MCF 10A (cell line): ENCODE results near the gene SPATA16. TPM values are rescaled to one million over a fixed set of nuclear protein-coding genes. Genes with fewer than 3 reads are reported as not detected.
"Not testable (repeated sequence)": the region's sequence is repeated elsewhere in the genome, so short reads cannot be mapped to it uniquely, and the experiment has no call there.

Source experiments
- Bru-seq: library from RNA; stranded (reverse); fragments of 400-500 nt; gene quantifications from one replicate; lab custom pipeline; 2021; lab: Mats Ljungman, UMichigan
- BruChase-seq, 2 experiments: library from RNA; stranded (reverse); fragments of 400-500 nt; gene quantifications; one replicate each; lab custom pipeline; 2021; lab: Mats Ljungman, UMichigan
- BruUV-seq: library from RNA; stranded (reverse); fragments of 400-500 nt; replicated peaks from 2 replicates; lab custom pipeline; 2021; lab: Mats Ljungman, UMichigan
- CTCF ChIA-PET: fragments of 300-600 bp; sonication (Branson Sonifier 250); formaldehyde crosslinking; extraction: SDS; loops from one replicate; lab custom pipeline; 2021; ENCODE audit warnings: antibody characterized with exemption, inconsistent platforms; lab: Yijun Ruan, JAX
- POLR2A ChIA-PET: fragments of 300-600, 350-650 bp; sonication (Branson Sonifier 250); formaldehyde crosslinking; extraction: SDS; loops from one replicate; lab custom pipeline; 2020; ENCODE audit warnings: antibody characterized with exemption, inconsistent platforms; lab: Yijun Ruan, JAX
- DNase-seq: peaks from one replicate; pipeline ENCODE4 v3.0.0-alpha.2; 2018; ENCODE audit not compliant: unreplicated experiment
- H3K27ac Mint-ChIP-seq: one replicate; pipeline ENCODE4 v1.8.0; 2022; ENCODE audit warnings: mild to moderate bottlenecking, low read depth, mixed read lengths; ENCODE audit not compliant: unreplicated experiment
- H3K27me3 Mint-ChIP-seq: one replicate; pipeline ENCODE4 v1.8.0; 2022; ENCODE audit warnings: mixed read lengths; ENCODE audit not compliant: insufficient read depth, unreplicated experiment
- H3K36me3 Mint-ChIP-seq: one replicate; pipeline ENCODE4 v1.8.0; 2022; ENCODE audit warnings: mild to moderate bottlenecking, moderate library complexity, mixed read lengths; ENCODE audit not compliant: insufficient read depth, unreplicated experiment
- H3K4me1 Mint-ChIP-seq: one replicate; pipeline ENCODE4 v1.8.0; 2022; ENCODE audit warnings: mixed read lengths; ENCODE audit not compliant: insufficient read depth, unreplicated experiment
- H3K4me3 Mint-ChIP-seq: one replicate; pipeline ENCODE4 v1.8.0; 2022; ENCODE audit warnings: mild to moderate bottlenecking, moderate library complexity, mixed read lengths; ENCODE audit not compliant: unreplicated experiment
- H3K9me3 Mint-ChIP-seq: one replicate; pipeline ENCODE4 v1.8.0; 2022; ENCODE audit warnings: mixed read lengths; ENCODE audit not compliant: unreplicated experiment
- intact Hi-C: fragments of 100-400 bp; cut with micrococcal nuclease; formaldehyde crosslinking; loops from 2 replicates; pipeline ENCODE4 v1.14.1; 2022
- long read RNA-seq: library from polyadenylated mRNA; stranded (forward); transcript quantifications from one replicate; pipeline ENCODE4 v2.0.0, GENCODE V29; 2022
- total RNA-seq: library from RNA; stranded (reverse); gene quantifications from 2 replicates; pipeline ENCODE4 v1.2.3, GENCODE V29; 2022
- TF ChIP-seq, protein P1 (sequence below): fragments of 200-600 bp; IDR thresholded peaks from one replicate; pipeline ENCODE4 v1.8.0; 2022; ENCODE audit warnings: antibody characterized with exemption, mild to moderate bottlenecking; ENCODE audit not compliant: unreplicated experiment

The SPATA16 gene, protein sequence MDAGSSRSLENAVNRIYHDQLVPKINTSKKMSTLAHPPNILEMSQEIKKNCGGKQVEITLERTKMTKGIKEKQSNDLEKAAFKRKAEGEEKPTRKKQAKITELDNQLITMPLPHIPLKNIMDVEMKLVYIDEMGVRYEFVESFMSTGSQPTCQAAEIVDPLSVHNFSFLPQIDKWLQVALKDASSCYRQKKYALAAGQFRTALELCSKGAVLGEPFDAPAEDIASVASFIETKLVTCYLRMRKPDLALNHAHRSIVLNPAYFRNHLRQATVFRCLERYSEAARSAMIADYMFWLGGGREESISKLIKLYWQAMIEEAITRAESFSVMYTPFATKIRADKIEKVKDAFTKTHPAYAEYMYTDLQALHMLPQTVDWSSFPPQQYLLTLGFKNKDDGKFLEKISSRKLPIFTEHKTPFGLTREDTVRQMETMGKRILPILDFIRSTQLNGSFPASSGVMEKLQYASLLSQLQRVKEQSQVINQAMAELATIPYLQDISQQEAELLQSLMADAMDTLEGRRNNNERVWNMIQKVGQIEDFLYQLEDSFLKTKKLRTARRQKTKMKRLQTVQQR
- total RNA-seq (not detected in 2 replicates), Bru-seq, nascent RNA (not detected), BruChase-seq, experiment 1, labeled RNA remaining after a 6-hour chase (not detected), BruChase-seq, experiment 2, labeled RNA remaining after a 2-hour chase (percentile 0 among the genes with signal in this experiment)
- long read RNA-seq: 0 reads

DNA sequence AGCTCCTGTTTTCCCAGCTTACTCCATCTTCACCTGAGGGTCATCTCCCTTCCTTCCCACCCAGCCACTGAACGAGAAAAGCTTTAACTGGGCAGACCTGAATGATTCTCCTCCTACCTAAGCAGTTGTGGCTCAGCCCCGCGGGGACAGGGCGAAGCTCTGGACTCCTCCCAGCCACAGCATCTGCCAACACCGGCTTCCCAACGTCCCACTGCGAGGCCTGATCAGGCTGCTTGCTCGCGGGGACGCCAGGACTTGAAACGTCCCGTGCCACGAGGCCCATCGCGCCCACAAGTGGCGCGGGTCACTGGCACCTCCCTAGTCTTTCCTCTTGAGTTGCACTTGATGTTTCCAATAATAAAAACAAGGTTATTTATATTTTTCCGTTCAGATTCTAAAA is at the start of gene SPATA16:
SPATA16 (minus strand) TSS at position 250 of the 400 bp plus-strand sequence. CDS start 23,504 bp downstream, outside the sequence.
- BruUV-seq: no TSS peak
- CTCF ChIA-PET: interaction anchor here (0.6 to 0.7 kb wide), 2 partner anchors 9 to 80 kb away, joined by 3 read pairs; no protein-coding TSS in a partner anchor
- DNase-seq: no peak
- Mint-ChIP-seq H3K27me3 (peaks cover 90% of the 10 kb centered on the region), H3K9me3 (no peaks in the 10 kb centered on the region), H3K27ac (no peak within 1 kb of the TSS), H3K36me3 (no peaks in the 10 kb centered on the region), H3K4me3 (no peak within 1 kb of the TSS), H3K4me1 (no peaks in the 10 kb centered on the region)
- TF ChIP-seq, protein P1, sequence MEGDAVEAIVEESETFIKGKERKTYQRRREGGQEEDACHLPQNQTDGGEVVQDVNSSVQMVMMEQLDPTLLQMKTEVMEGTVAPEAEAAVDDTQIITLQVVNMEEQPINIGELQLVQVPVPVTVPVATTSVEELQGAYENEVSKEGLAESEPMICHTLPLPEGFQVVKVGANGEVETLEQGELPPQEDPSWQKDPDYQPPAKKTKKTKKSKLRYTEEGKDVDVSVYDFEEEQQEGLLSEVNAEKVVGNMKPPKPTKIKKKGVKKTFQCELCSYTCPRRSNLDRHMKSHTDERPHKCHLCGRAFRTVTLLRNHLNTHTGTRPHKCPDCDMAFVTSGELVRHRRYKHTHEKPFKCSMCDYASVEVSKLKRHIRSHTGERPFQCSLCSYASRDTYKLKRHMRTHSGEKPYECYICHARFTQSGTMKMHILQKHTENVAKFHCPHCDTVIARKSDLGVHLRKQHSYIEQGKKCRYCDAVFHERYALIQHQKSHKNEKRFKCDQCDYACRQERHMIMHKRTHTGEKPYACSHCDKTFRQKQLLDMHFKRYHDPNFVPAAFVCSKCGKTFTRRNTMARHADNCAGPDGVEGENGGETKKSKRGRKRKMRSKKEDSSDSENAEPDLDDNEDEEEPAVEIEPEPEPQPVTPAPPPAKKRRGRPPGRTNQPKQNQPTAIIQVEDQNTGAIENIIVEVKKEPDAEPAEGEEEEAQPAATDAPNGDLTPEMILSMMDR: no peak
- intact Hi-C loops: no loop called here
- POLR2A ChIA-PET: no interaction called here

DNA sequence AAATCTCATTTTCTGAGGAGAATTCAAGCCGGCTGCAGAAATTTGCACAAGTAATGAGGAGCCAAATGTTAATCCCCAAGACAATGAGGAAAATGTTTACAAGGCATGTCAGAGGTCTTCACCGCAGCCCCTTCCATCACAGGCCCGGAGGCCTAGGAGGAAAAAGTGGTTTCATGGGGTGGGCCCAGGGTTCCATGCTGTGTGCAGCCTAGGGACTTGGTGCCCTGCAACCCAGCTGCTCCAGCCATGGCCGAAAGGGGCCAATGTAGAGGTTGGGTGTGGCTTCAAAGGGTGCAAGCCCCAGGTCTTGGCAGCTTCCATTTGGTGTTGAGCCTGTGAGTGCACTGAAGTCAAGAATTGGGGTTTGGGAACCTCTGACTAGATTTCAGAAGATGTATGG is 42.0 kb upstream of the SPATA16 start:
- POLR2A ChIA-PET, H3K9me3 Mint-ChIP-seq, H3K4me3 Mint-ChIP-seq, intact Hi-C loops, H3K4me1 Mint-ChIP-seq, H3K36me3 Mint-ChIP-seq, DNase-seq, H3K27ac Mint-ChIP-seq, BruUV-seq, CTCF ChIA-PET: not testable (repeated sequence)
- H3K27me3 Mint-ChIP-seq: peaks cover 53% of the 10 kb centered on the region

GRCh38 chr3:173173652-173174051 is 32.6 kb upstream of the SPATA16 start:
- intact Hi-C loops: no loop called here
- Mint-ChIP-seq H3K9me3 (no peaks in the 10 kb centered on the region), H3K27me3 (peaks cover 79% of the 10 kb centered on the region), H3K4me3 (no peak overlapping the region), H3K27ac (no peak overlapping the region), H3K4me1 (no peaks in the 10 kb centered on the region), H3K36me3 (no peaks in the 10 kb centered on the region)
- TF ChIP-seq, protein P1: no peak
- ChIA-PET POLR2A (no interaction called here), CTCF (interaction anchor here (0.7 kb wide), 1 partner anchor 112 kb away, joined by 3 read pairs; no protein-coding TSS in a partner anchor)
- no peak for DNase-seq
- BruUV-seq: no TSS peak

DNA sequence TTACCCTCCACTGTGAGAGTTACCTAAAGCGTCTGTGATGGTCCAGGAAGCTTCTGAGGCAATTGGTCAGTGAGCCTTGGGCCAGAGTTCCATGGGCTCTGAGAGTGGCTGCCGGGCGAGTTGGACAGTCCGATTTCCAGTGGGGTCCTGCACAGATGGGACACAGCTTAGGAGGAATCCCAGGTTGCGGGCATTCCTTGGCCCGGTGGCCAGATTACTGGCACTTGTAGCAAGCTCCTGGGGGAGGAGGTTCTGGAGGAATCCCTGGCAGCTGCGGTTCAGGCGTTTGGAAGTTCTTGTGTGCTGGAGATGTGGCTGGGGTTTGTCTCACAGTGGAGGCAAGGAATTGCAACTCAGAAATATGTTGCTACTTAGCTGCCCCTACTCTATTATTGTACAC is 18.1 kb upstream of the SPATA16 start:
- intact Hi-C loops, H3K4me1 Mint-ChIP-seq, CTCF ChIA-PET, H3K36me3 Mint-ChIP-seq, H3K27ac Mint-ChIP-seq, H3K4me3 Mint-ChIP-seq, H3K9me3 Mint-ChIP-seq, POLR2A ChIA-PET, BruUV-seq, DNase-seq: not testable (repeated sequence)
- H3K27me3 Mint-ChIP-seq: peaks cover 13% of the 10 kb centered on the region

DNA sequence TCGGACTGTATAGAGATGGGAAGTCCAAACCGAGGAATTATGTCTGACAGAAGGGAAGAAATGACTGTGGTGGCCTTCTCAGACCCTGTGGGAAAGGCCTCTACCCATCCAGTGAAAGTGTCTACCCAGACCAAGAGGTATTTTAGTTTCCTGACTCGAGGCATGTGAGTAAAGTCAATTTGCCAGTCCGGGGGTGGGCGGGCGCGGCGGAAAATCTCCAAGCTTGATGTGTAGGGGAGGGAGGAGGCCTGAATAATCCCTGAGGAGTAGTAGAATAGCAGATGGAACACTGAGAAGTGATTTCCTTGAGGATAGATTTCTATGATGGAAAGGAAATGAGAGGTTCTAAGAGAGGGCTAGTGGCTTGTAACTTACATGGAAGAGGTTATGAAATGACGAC is 15.5 kb upstream of the SPATA16 start:
- H3K4me1 Mint-ChIP-seq, H3K9me3 Mint-ChIP-seq, H3K27me3 Mint-ChIP-seq, DNase-seq, BruUV-seq, H3K27ac Mint-ChIP-seq, CTCF ChIA-PET, H3K36me3 Mint-ChIP-seq, POLR2A ChIA-PET, intact Hi-C loops, H3K4me3 Mint-ChIP-seq: not testable (repeated sequence)
